Caco-2 (cell line): ENCODE results near the gene RBM39. TPM values are rescaled to one million over a fixed set of nuclear protein-coding genes. Genes with fewer than 3 reads are reported as not detected.
"Not testable (repeated sequence)": the region's sequence is repeated elsewhere in the genome, so short reads cannot be mapped to it uniquely, and the experiment has no call there.

Experiments
- BruUV-seq: library from RNA; stranded (reverse); fragments of 400-500 nt; replicated peaks from 2 replicates; lab custom pipeline; 2021; lab: Mats Ljungman, UMichigan
- CTCF ChIA-PET: fragments of 300-600 bp; sonication (Branson Sonifier 250); formaldehyde crosslinking; loops from one replicate; lab custom pipeline; 2022; ENCODE audit warnings: antibody characterized with exemption; lab: Charles Lee
- POLR2A ChIA-PET: fragments of 300-600 bp; sonication (Branson Sonifier 250); formaldehyde crosslinking; loops from one replicate; lab custom pipeline; 2022; ENCODE audit warnings: antibody characterized with exemption; lab: Charles Lee
- DNase-seq, 2 experiments: peaks; one replicate each; pipeline versions ENCODE4 v3.0.0 to v3.0.0-alpha.2; 2020 to 2022
- H3K27me3 ChIP-seq: replicated peaks from 2 replicates; pipeline ENCODE4 v1.6.0; 2011; ENCODE audit warnings: low read length; ENCODE audit not compliant: control insufficient read depth, insufficient read depth
- H3K36me3 ChIP-seq: 2 replicates; pipeline ENCODE4 v1.5.1; 2011; ENCODE audit warnings: low read length; ENCODE audit not compliant: control insufficient read depth, insufficient read depth
- H3K4me1 ChIP-seq: fragments of 250-450 bp; sonication (Bioruptor Pico); 2 replicates; pipeline ENCODE4 v1.5.1; 2020; ENCODE audit warnings: mild to moderate bottlenecking
- H3K4me3 ChIP-seq: 2 replicates; pipeline ENCODE4 v1.5.1; 2011; ENCODE audit warnings: low read depth, mild to moderate bottlenecking, control low read depth, low read length
- H3K9me3 ChIP-seq: fragments of 250-450 bp; sonication (Bioruptor Pico); 2 replicates; pipeline ENCODE4 v1.5.1; 2020; ENCODE audit warnings: mild to moderate bottlenecking, moderate library complexity
- H3K27ac Mint-ChIP-seq: one replicate; pipeline ENCODE4 v1.8.0; 2022; ENCODE audit warnings: mixed read lengths; ENCODE audit not compliant: unreplicated experiment
- H3K27me3 Mint-ChIP-seq: one replicate; pipeline ENCODE4 v1.8.0; 2022; ENCODE audit warnings: mixed read lengths; ENCODE audit not compliant: insufficient read depth, unreplicated experiment
- H3K36me3 Mint-ChIP-seq: one replicate; pipeline ENCODE4 v1.8.0; 2022; ENCODE audit warnings: mild to moderate bottlenecking, mixed read lengths; ENCODE audit not compliant: insufficient read depth, unreplicated experiment
- H3K4me1 Mint-ChIP-seq: one replicate; pipeline ENCODE4 v1.8.0; 2022; ENCODE audit warnings: low read depth, mixed read lengths; ENCODE audit not compliant: unreplicated experiment
- H3K4me3 Mint-ChIP-seq: one replicate; pipeline ENCODE4 v1.8.0; 2022; ENCODE audit warnings: mild to moderate bottlenecking, moderate library complexity, mixed read lengths; ENCODE audit not compliant: unreplicated experiment
- H3K9me3 Mint-ChIP-seq: one replicate; pipeline ENCODE4 v1.8.0; 2022; ENCODE audit warnings: mixed read lengths; ENCODE audit not compliant: unreplicated experiment
- intact Hi-C: fragments of 100-400 bp; cut with micrococcal nuclease; formaldehyde crosslinking; loops from one replicate; pipeline ENCODE4 v1.10.0; 2022; ENCODE audit not compliant: unreplicated experiment
- total RNA-seq: library from RNA; stranded (reverse); gene quantifications from 2 replicates; pipeline ENCODE4 v1.2.3, GENCODE V29; 2022
- TF ChIP-seq, protein P1 (sequence below), 2 experiments: fragments of 200-600 bp in 1 of 2; IDR thresholded peaks; 1 replicate in 1 of 2; 2 replicates in 1 of 2; pipeline versions ENCODE4 v1.5.1 to v1.8.0; 2011 to 2022; ENCODE audit warnings: antibody characterized with exemption in 1 of 2, control low read depth in 1 of 2, inconsistent platforms in 1 of 2, low read depth in 1 of 2, low read length in 1 of 2, mild to moderate bottlenecking in 1 of 2, moderate library complexity in 1 of 2; ENCODE audit not compliant: insufficient read depth in 1 of 2, severe bottlenecking in 1 of 2, unreplicated experiment in 1 of 2

RBM39 gene
- total RNA-seq, 1 experiment from 2014 or later = 750 TPM

DNA sequence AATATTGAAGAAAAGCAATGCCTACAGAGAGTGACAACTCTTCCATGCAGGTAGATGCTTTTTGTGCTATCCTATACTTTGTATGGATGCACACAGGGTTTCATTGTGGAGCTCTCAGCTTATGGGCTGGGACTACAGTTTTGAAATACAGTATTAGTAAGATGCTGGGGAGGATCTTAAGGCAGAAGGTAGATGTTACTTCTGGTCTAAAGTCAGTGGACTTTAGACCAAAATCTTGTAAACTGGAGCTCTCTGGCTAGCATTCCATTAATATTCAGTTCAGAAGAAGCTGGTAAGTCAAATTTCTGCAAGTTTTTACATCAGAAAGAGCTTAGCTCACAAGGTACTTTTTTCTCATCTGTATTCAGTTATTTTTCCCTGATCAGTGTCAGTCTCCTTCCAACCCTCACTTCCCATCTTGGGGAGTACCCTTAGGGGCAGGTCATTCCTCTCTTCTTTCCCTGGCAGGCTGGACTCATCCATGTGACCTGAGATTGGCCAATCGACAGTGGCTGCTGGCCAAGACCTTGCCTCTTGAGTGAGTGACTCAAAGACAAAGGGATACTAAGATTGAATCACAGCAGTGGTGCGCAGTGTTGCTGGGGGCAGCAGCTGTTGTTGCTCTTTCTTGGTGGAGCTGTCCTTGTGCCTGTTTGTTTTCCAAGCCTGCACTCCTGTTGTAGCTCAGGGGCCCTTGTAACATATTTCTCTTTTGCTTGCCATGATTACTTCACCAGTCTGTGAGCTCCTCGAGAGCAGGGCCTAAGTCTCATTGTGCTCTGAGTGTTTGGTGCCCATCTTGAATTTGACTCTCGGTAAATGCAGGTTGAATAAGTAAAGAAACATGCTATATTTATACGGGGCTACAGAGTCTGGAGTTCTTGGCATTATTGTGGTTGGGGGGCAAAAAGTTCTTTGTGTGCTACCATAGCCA, 26.9 kb upstream of the RBM39 start:
- peak overlapping the region; percentile 51 for H3K27ac Mint-ChIP-seq
- ChIA-PET CTCF (interaction anchor here (0.7 to 1.8 kb wide), 2 partner anchors 27 to 185 kb away, joined by 4 to 16 read pairs; partner anchors contain the start of genes RBM39 and SCAND1), POLR2A (interaction anchor here (0.5 to 2.9 kb wide), 3 partner anchors 26 to 185 kb away, joined by 5 to 60 read pairs (median 7); partner anchors contain the start of genes RBM39 and SCAND1)
- peaks cover 38% of the 10 kb centered on the region for H3K4me1 Mint-ChIP-seq
- Histone ChIP-seq H3K36me3 (no peaks in the 10 kb centered on the region), H3K27me3 (no peaks in the 10 kb centered on the region), H3K9me3 (no peaks in the 10 kb centered on the region), H3K4me3 (no peak overlapping the region), H3K4me1 (peaks cover 37% of the 10 kb centered on the region)
- intact Hi-C loops = no loop called here
- TF ChIP-seq, protein P1, sequence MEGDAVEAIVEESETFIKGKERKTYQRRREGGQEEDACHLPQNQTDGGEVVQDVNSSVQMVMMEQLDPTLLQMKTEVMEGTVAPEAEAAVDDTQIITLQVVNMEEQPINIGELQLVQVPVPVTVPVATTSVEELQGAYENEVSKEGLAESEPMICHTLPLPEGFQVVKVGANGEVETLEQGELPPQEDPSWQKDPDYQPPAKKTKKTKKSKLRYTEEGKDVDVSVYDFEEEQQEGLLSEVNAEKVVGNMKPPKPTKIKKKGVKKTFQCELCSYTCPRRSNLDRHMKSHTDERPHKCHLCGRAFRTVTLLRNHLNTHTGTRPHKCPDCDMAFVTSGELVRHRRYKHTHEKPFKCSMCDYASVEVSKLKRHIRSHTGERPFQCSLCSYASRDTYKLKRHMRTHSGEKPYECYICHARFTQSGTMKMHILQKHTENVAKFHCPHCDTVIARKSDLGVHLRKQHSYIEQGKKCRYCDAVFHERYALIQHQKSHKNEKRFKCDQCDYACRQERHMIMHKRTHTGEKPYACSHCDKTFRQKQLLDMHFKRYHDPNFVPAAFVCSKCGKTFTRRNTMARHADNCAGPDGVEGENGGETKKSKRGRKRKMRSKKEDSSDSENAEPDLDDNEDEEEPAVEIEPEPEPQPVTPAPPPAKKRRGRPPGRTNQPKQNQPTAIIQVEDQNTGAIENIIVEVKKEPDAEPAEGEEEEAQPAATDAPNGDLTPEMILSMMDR (IDR thresholded peaks at IDR 0.05; ENCODE audit: insufficient read depth in 1 of 2, low read depth in 1 of 2, low read length in 1 of 2, severe bottlenecking in 1 of 2, unreplicated experiment in 1 of 2) = no peak
- H3K27me3 Mint-ChIP-seq = no peaks in the 10 kb centered on the region
- DNase-seq = peak; percentile 86 to 92
- H3K4me3 Mint-ChIP-seq = peak overlapping the region; percentile 3
- no peaks in the 10 kb centered on the region for H3K9me3 Mint-ChIP-seq
- no TSS peak for BruUV-seq
- H3K36me3 Mint-ChIP-seq = peaks cover 33% of the 10 kb centered on the region

DNA sequence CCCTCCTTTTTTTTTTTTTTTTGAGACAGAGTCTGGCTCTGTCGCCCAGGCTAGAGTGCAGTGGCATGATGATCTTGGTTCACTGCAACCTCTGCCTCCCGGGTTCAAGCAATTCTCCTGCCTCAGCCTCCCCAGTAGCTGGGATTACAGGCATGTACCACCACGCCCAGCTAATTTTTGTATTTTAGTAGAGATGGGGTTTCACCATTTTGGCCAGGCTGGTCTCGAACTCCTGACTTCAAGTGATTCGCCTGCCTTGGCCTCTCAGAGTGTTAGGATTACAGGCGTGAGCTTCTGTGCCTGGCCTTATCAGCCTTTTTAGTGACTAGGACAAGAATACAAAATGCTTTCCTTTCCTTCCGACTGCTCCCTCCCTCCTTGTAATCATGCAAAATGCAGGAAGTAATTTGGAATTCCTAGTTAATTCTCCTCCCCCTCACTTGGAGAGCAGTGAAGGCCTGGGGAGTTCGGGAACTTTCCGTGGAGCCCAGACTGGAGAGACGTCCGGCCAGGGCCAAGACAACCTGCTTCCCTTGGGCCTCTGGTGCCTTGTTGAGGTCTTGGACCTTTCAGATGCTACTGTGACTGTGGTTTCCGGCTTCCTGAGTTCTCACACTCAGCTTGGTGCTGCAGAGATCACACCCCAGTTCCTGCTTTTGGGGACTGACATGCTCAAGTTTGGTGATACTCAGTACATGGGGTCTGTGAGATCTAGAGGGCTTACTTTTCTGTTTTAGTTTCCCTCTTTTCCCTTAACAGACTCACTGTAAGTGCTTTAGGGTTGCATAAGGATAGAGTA, 25.8 kb upstream of the RBM39 start:
- no peaks in the 10 kb centered on the region for H3K36me3 ChIP-seq
- ChIA-PET CTCF (interaction anchor here (1.8 kb wide), 1 partner anchor 25 kb away, joined by 16 read pairs; the partner anchor contains the start of gene RBM39), POLR2A (interaction anchor here (0.5 to 2.9 kb wide), 2 partner anchors 25 to 91 kb away, joined by 7 to 60 read pairs; partner anchors contain the start of gene RBM39)
- no peak overlapping the region for H3K4me3 Mint-ChIP-seq
- H3K9me3 ChIP-seq = no peaks in the 10 kb centered on the region
- TF ChIP-seq, protein P1 (IDR thresholded peaks at IDR 0.05; ENCODE audit: insufficient read depth in 1 of 2, low read depth in 1 of 2, low read length in 1 of 2, severe bottlenecking in 1 of 2, unreplicated experiment in 1 of 2) = no peak
- intact Hi-C loops = no loop called here
- H3K27me3 Mint-ChIP-seq = no peaks in the 10 kb centered on the region
- no peaks in the 10 kb centered on the region for H3K27me3 ChIP-seq
- H3K27ac Mint-ChIP-seq = peak overlapping the region; percentile 74
- BruUV-seq = no TSS peak
- no peaks in the 10 kb centered on the region for H3K9me3 Mint-ChIP-seq
- no peak overlapping the region for H3K4me3 ChIP-seq
- peaks cover 23% of the 10 kb centered on the region for H3K36me3 Mint-ChIP-seq
- H3K4me1 Mint-ChIP-seq = peaks cover 27% of the 10 kb centered on the region
- peaks cover 25% of the 10 kb centered on the region for H3K4me1 ChIP-seq
- DNase-seq = no peak

DNA sequence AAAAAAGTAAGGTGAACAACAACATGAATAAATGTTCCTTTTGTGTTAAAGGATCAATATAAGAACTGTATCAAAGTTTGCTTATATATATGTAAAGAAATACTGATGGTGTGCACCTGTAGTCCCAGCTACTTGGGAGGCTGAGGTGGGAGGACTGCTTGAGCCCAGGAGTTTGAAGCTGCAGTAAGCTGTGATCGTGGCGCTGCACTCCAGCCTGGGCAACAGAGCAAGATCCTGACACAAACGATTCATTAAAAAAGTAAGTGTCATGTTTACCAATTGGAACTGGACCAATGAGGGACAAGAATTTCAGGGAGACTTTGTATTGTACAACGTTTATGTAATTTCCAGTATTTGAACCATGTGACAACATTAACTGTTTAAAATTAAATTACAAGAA, 24.8 kb upstream of the RBM39 start:
- peaks cover 26% of the 10 kb centered on the region for H3K4me1 Mint-ChIP-seq
- Histone ChIP-seq H3K4me3 (no peak overlapping the region), H3K4me1 (peaks cover 22% of the 10 kb centered on the region), H3K36me3 (no peaks in the 10 kb centered on the region), H3K27me3 (no peaks in the 10 kb centered on the region), H3K9me3 (no peaks in the 10 kb centered on the region)
- POLR2A ChIA-PET = no interaction called here
- H3K36me3 Mint-ChIP-seq = peaks cover 15% of the 10 kb centered on the region
- CTCF ChIA-PET = no interaction called here
- H3K27ac Mint-ChIP-seq = no peak overlapping the region
- H3K9me3 Mint-ChIP-seq = no peaks in the 10 kb centered on the region
- no TSS peak for BruUV-seq
- TF ChIP-seq, protein P1 (IDR thresholded peaks at IDR 0.05; ENCODE audit: insufficient read depth in 1 of 2, low read depth in 1 of 2, low read length in 1 of 2, severe bottlenecking in 1 of 2, unreplicated experiment in 1 of 2) = no peak
- H3K27me3 Mint-ChIP-seq = no peaks in the 10 kb centered on the region
- no peak for DNase-seq
- no peak overlapping the region for H3K4me3 Mint-ChIP-seq
- intact Hi-C loops = no loop called here

DNA sequence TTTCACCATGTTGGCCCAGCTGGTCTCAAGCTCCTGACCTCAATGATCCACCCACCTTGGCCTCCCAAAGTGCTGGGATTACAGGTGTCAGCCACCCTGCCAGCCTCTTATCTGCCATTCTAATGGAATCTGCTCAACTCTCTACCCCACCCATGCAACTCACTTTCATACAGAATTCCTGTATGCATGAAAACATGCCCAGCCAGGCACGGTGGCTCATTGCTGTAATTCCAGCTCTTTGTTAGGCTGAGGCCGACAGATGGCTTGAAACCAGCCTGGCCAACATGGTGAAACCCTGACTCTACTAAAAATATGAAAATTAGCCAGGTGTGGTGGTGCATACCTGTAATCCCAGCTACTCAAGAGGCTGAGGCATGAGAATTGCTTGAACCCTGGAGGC, 22.9 kb upstream of the RBM39 start:
- H3K27me3 Mint-ChIP-seq, CTCF ChIA-PET, H3K27me3 ChIP-seq, intact Hi-C loops, H3K27ac Mint-ChIP-seq, DNase-seq, H3K9me3 ChIP-seq, H3K4me3 ChIP-seq, H3K36me3 ChIP-seq, BruUV-seq, H3K36me3 Mint-ChIP-seq, H3K9me3 Mint-ChIP-seq, H3K4me3 Mint-ChIP-seq: not testable (repeated sequence)
- H3K4me1 Mint-ChIP-seq = peaks cover 16% of the 10 kb centered on the region
- H3K4me1 ChIP-seq = peaks cover 15% of the 10 kb centered on the region
- POLR2A ChIA-PET = interaction anchor here (2.0 kb wide), 1 partner anchor 23 kb away, joined by 7 read pairs; the partner anchor contains the start of gene RBM39
